H1 (cell line): ENCODE measurements around the gene MMP26. TPM values are rescaled to one million over a fixed set of nuclear protein-coding genes. Genes with fewer than 3 reads are reported as not detected.

Experiments
- CTCF ChIA-PET: fragments of 300-600 bp; sonication (Branson Sonifier 250); formaldehyde crosslinking; loops from one replicate; lab custom pipeline; 2021; ENCODE audit not compliant: partially characterized antibody; lab: Charles Lee
- POLR2A ChIA-PET: fragments of 300-600 bp; sonication (Branson Sonifier 250); formaldehyde crosslinking; loops from one replicate; lab custom pipeline; 2021; ENCODE audit warnings: inconsistent platforms; ENCODE audit not compliant: partially characterized antibody; lab: Charles Lee
- DNase-seq, 2 experiments: peaks; one replicate each; pipeline versions ENCODE4 v3.0.0 to v3.0.0-alpha.2; 2010 to 2022; ENCODE audit warnings: low spot score in 2 of 2, low read depth in 1 of 2, mixed read lengths in 1 of 2
- FAIRE-seq: peaks from 2 replicates; lab custom pipeline; 2011; peaks lifted over from hg19 to GRCh38; lab: Jason Lieb, UNC
- H2AFZ ChIP-seq: 2 replicates; pipeline ENCODE4 v1.8.1; 2012; ENCODE audit warnings: low read length, inconsistent platforms
- H2AK5ac ChIP-seq: 2 replicates; pipeline ENCODE4 v1.6.1; 2013; ENCODE audit warnings: low read depth, low read length
- H2BK120ac ChIP-seq: replicated peaks from 2 replicates; pipeline ENCODE3; 2013; ENCODE audit warnings: low read depth, low read length, inconsistent platforms
- H2BK12ac ChIP-seq: 2 replicates; pipeline ENCODE4 v1.6.1; 2013; ENCODE audit warnings: low read depth, low read length
- H2BK15ac ChIP-seq: 2 replicates; pipeline ENCODE4 v1.6.1; 2013; ENCODE audit warnings: low read length
- H2BK20ac ChIP-seq: 2 replicates; pipeline ENCODE4 v1.6.1; 2013; ENCODE audit warnings: low read length
- H2BK5ac ChIP-seq: 2 replicates; pipeline ENCODE4 v1.6.1; 2013; ENCODE audit warnings: low read depth, low read length
- H3K14ac ChIP-seq: 2 replicates; pipeline ENCODE4 v1.6.1; 2013; ENCODE audit warnings: inconsistent platforms; ENCODE audit not compliant: insufficient read length
- H3K18ac ChIP-seq: 2 replicates; pipeline ENCODE4 v1.6.1; 2013; ENCODE audit warnings: low read length; ENCODE audit errors: extremely low read depth
- H3K23ac ChIP-seq: 2 replicates; pipeline ENCODE4 v1.6.1; 2013; ENCODE audit warnings: inconsistent platforms; ENCODE audit not compliant: insufficient read length
- H3K23me2 ChIP-seq: 2 replicates; pipeline ENCODE4 v1.6.1; 2013; ENCODE audit warnings: low read depth, low read length
- H3K27ac ChIP-seq: 2 replicates; pipeline ENCODE4 v1.6.1; 2011; ENCODE audit warnings: low read depth, low read length, inconsistent platforms
- H3K27me3 ChIP-seq, 4 experiments: replicated peaks in 1 of 4; 1 replicate in 1 of 4; 2 replicates in 3 of 4; pipeline versions ENCODE4 v1.6.1 to v1.8.1; 2011 to 2013; ENCODE audit warnings: low read length in 3 of 4, mild to moderate bottlenecking in 3 of 4, inconsistent platforms in 2 of 4, mixed read lengths in 2 of 4, moderate library complexity in 1 of 4; ENCODE audit not compliant: control insufficient read depth in 3 of 4, insufficient read depth in 3 of 4; ENCODE audit errors: extremely low read depth in 1 of 4
- H3K36me3 ChIP-seq, 4 experiments: 2 replicates each; pipeline versions ENCODE4 v1.6.1 to v1.8.1; 2011 to 2013; ENCODE audit warnings: mild to moderate bottlenecking in 4 of 4, low read length in 3 of 4, moderate library complexity in 2 of 4, control low read depth in 1 of 4, inconsistent platforms in 1 of 4; ENCODE audit not compliant: insufficient read depth in 4 of 4, control insufficient read depth in 2 of 4
- H3K4ac ChIP-seq: replicated peaks from 2 replicates; pipeline ENCODE3; 2013; ENCODE audit warnings: low read length, low read depth, mixed read lengths, inconsistent platforms; ENCODE audit not compliant: insufficient read length
- H3K4me1 ChIP-seq, 4 experiments: replicated peaks in 1 of 4; 1 replicate in 1 of 4; 2 replicates in 3 of 4; pipeline versions ENCODE4 v1.6.1 to v1.8.1; 2011 to 2013; ENCODE audit warnings: low read length in 3 of 4, inconsistent platforms in 2 of 4, mixed read lengths in 1 of 4; ENCODE audit not compliant: insufficient read depth in 4 of 4, control insufficient read depth in 3 of 4
- H3K4me2 ChIP-seq, 2 experiments: 2 replicates each; pipeline versions ENCODE4 v1.6.1 to v1.8.1; 2011 to 2013; ENCODE audit warnings: low read depth in 2 of 2, low read length in 2 of 2, control low read depth in 1 of 2, inconsistent platforms in 1 of 2, mild to moderate bottlenecking in 1 of 2; ENCODE audit not compliant: insufficient read depth in 1 of 2
- H3K4me3 ChIP-seq, 4 experiments: fragments of 200-600, 300-600 bp in 1 of 4; sonication (generic), shearing (Covaris generic), sonication (Bioruptor Twin) in 1 of 4; 2 replicates each; pipeline versions ENCODE4 v1.5.1 to v1.8.1; 2011 to 2016; ENCODE audit warnings: low read length in 4 of 4, low read depth in 3 of 4, control low read depth in 2 of 4, inconsistent platforms in 2 of 4, mild to moderate bottlenecking in 2 of 4, mixed read lengths in 1 of 4, moderate library complexity in 1 of 4; ENCODE audit not compliant: insufficient read depth in 2 of 4; ENCODE audit errors: extremely low read depth in 1 of 4
- H3K56ac ChIP-seq: replicated peaks from 2 replicates; pipeline ENCODE3; 2013; ENCODE audit warnings: low read depth, mild to moderate bottlenecking, mixed read lengths, low read length, inconsistent platforms; ENCODE audit not compliant: insufficient read length
- H3K79me1 ChIP-seq: 2 replicates; pipeline ENCODE4 v1.6.1; 2013; ENCODE audit warnings: low read depth, low read length, control low read depth
- H3K79me2 ChIP-seq, 2 experiments: 2 replicates each; pipeline versions ENCODE4 v1.6.1 to v1.8.1; 2012 to 2013; ENCODE audit warnings: low read length in 2 of 2, mild to moderate bottlenecking in 2 of 2, inconsistent platforms in 1 of 2; ENCODE audit not compliant: insufficient read depth in 2 of 2, control insufficient read depth in 1 of 2
- H3K9ac ChIP-seq, 4 experiments: replicated peaks in 1 of 4; 1 replicate in 1 of 4; 2 replicates in 3 of 4; pipeline versions ENCODE4 v1.6.1 to v1.8.1; 2011 to 2013; ENCODE audit warnings: low read depth in 3 of 4, low read length in 3 of 4, control low read depth in 2 of 4, mild to moderate bottlenecking in 2 of 4, moderate library complexity in 2 of 4, inconsistent platforms in 1 of 4; ENCODE audit errors: extremely low read depth in 1 of 4
- H3K9me3 ChIP-seq, 2 experiments: 2 replicates each; pipeline versions ENCODE4 v1.6.1 to v1.8.1; 2012 to 2013; ENCODE audit warnings: mild to moderate bottlenecking in 2 of 2, moderate library complexity in 2 of 2, control low read depth in 1 of 2, inconsistent platforms in 1 of 2, low read depth in 1 of 2, low read length in 1 of 2, mixed read lengths in 1 of 2; ENCODE audit not compliant: insufficient read depth in 2 of 2
- H4K20me1 ChIP-seq, 2 experiments: replicated peaks in 1 of 2; 2 replicates each; pipeline versions ENCODE3 to v1.8.1; 2011 to 2013; ENCODE audit warnings: inconsistent platforms in 2 of 2, low read length in 2 of 2, mild to moderate bottlenecking in 1 of 2; ENCODE audit not compliant: insufficient read depth in 2 of 2, control insufficient read depth in 1 of 2
- H4K5ac ChIP-seq: 2 replicates; pipeline ENCODE4 v1.6.1; 2013; ENCODE audit warnings: low read length, low read depth, mixed read lengths, inconsistent platforms; ENCODE audit not compliant: insufficient read length
- H4K8ac ChIP-seq: 2 replicates; pipeline ENCODE4 v1.8.0; 2013; ENCODE audit warnings: mild to moderate bottlenecking, moderate library complexity, low read length, inconsistent platforms; ENCODE audit not compliant: insufficient read depth; ENCODE audit errors: extremely low read depth
- H4K91ac ChIP-seq: replicated peaks from 2 replicates; pipeline ENCODE3; 2013; ENCODE audit warnings: low read length, mixed read lengths, inconsistent platforms; ENCODE audit not compliant: insufficient read length
- BRCA1 ChIP-seq: IDR thresholded peaks from 2 replicates; pipeline ENCODE4 v1.6.1; 2012; ENCODE audit warnings: low read depth, low read length, improper control_type of control experiment
- CREB1 ChIP-seq: IDR thresholded peaks from 2 replicates; pipeline ENCODE4 v1.6.1; 2012; ENCODE audit warnings: inconsistent platforms
- E2F6 ChIP-seq: IDR thresholded peaks from 2 replicates; pipeline ENCODE4 v1.6.1; 2012; ENCODE audit warnings: inconsistent platforms
- HDAC2 ChIP-seq, 2 experiments: fragments of 300-600 bp in 1 of 2; sonication (generic) in 1 of 2; IDR thresholded peaks; 2 replicates each; pipeline ENCODE4 v1.6.1; 2011 to 2012; ENCODE audit warnings: low read depth in 2 of 2, low read length in 2 of 2, mild to moderate bottlenecking in 2 of 2, moderate library complexity in 2 of 2, borderline replicate concordance in 1 of 2, inconsistent platforms in 1 of 2
- RFX5 ChIP-seq: IDR thresholded peaks from 2 replicates; pipeline ENCODE4 v1.6.1; 2011; ENCODE audit warnings: low read depth, low read length, improper control_type of control experiment, borderline replicate concordance
- SIRT6 ChIP-seq: IDR thresholded peaks from one replicate; pipeline ENCODE4 v1.7.1; 2012; ENCODE audit warnings: low read length, inconsistent platforms
- SP2 ChIP-seq: IDR thresholded peaks from 2 replicates; pipeline ENCODE4 v1.6.1; 2012; ENCODE audit warnings: mild to moderate bottlenecking, low read length, inconsistent platforms
- WGBS, 2 experiments: shearing (Covaris generic) in 1 of 2; methylation state at CpG; one replicate each; pipeline versions ENCODE4 v1.1.6 to v1.1.7; 2013 to 2015; ENCODE audit warnings: low lambda C conversion rate in 2 of 2, mixed read lengths in 2 of 2, inconsistent platforms in 1 of 2, low coverage in 1 of 2, missing lambda C conversion rate in 1 of 2; ENCODE audit not compliant: insufficient replicate concordance in 2 of 2, insufficient coverage in 1 of 2, insufficient read length in 1 of 2; ENCODE audit errors: extremely low coverage in 1 of 2, missing lambda C conversion rate in 1 of 2; 5-methylcytosine and 5-hydroxymethylcytosine counted together
- polyA plus RNA-seq, 7 experiments: library from polyadenylated mRNA; depleted of rRNA in 3 of 7; stranded (reverse) in 5 of 7; unstranded in 2 of 7; fragments of >200 nt in 5 of 7; fragments of 200-250 nt in 2 of 7; gene quantifications; 1 replicate in 5 of 7; 2 replicates in 1 of 7; 4 replicates in 1 of 7; pipeline versions ENCODE4 v1.2.1 to v1.2.3, GENCODE V29; 2011 to 2013; ENCODE audit warnings: missing spikeins in 2 of 7, mixed read lengths in 2 of 7
- total RNA-seq: library from RNA; stranded (reverse); fragmentation: NEBNext Ultra II Directional; extraction: Animal tissue kit (Norgen Biotek cat#: 25700); gene quantifications from 2 replicates; pipeline ENCODE4 v1.2.1, GENCODE V29; 2021
- TF ChIP-seq, protein P1 (sequence below): IDR thresholded peaks from 2 replicates; pipeline ENCODE4 v1.6.1; 2012; ENCODE audit warnings: low read length, inconsistent platforms

The MMP26 gene
- total and polyA plus RNA-seq, 2 of the 8 experiments (the other 6 are each of a cell fraction or from before 2014, with no cell fraction given), result 0.06 TPM; not detected in 1

DNA sequence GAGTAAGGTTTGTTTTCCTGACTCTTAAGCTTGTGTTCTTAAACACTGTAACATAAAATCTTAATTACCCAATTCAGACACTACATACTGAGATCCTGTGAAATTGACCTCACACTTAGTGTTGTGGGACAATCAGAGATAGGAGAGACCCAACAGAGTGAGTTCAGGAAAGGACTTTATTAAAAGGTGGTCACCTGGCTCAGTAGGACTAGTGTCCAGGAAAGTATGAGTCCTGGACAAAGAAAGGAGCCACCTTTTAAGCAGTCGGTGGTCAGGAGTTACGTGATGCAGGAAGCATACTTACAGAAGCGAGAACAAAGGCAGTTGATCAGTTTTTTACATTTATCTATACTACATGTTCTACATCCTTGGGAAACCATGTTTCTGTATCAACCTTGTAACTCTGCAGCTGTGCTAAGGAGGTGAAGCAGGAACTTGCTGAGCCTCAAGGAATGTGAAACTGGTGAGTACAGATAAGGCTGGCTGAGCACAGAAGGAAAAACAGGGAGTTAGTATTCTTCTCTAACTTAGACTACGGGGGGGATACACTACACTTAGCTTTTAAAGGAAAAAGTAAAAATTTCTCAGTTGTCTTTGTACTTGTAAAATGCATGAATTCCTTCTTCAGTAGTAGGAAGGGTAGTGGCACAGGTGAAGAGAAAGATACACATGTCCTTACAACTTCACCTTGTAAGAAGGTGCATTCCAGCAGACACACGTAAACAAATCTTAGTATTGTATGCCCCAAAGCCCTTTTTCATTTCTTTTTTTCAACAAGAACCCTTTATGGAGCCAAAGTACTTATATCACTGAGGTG, 45.7 kb upstream of the MMP26 start:
- H3K79me2 ChIP-seq, result no peaks in the 10 kb centered on the region
- no peak overlapping the region for H2BK20ac ChIP-seq
- FAIRE-seq (no peak), DNase-seq (no peak)
- H2BK12ac ChIP-seq, result no peak overlapping the region
- H3K9me3 ChIP-seq, result no peaks in the 10 kb centered on the region
- no peak overlapping the region for H2BK120ac ChIP-seq
- no peak overlapping the region for H2AK5ac ChIP-seq
- H3K27ac ChIP-seq, result no peak overlapping the region
- TF ChIP-seq RFX5, result no peak
- no peak for TF ChIP-seq BRCA1
- no peak for TF ChIP-seq HDAC2 (IDR thresholded peaks at IDR 0.05; ENCODE audit: borderline replicate concordance in 1 of 2, low read depth in 2 of 2, low read length in 2 of 2)
- TF ChIP-seq, protein P1, sequence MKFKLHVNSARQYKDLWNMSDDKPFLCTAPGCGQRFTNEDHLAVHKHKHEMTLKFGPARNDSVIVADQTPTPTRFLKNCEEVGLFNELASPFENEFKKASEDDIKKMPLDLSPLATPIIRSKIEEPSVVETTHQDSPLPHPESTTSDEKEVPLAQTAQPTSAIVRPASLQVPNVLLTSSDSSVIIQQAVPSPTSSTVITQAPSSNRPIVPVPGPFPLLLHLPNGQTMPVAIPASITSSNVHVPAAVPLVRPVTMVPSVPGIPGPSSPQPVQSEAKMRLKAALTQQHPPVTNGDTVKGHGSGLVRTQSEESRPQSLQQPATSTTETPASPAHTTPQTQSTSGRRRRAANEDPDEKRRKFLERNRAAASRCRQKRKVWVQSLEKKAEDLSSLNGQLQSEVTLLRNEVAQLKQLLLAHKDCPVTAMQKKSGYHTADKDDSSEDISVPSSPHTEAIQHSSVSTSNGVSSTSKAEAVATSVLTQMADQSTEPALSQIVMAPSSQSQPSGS, result no peak
- TF ChIP-seq SP2, result no peak
- TF ChIP-seq SIRT6, result no peak
- TF ChIP-seq CREB1, result no peak
- TF ChIP-seq E2F6, result no peak
- no peak overlapping the region for H4K8ac ChIP-seq
- no peaks in the 10 kb centered on the region for H4K20me1 ChIP-seq
- H2BK5ac ChIP-seq, result no peak overlapping the region
- H3K79me1 ChIP-seq, result no peaks in the 10 kb centered on the region
- WGBS, 2 experiments, result 77% methylated on average over 5 of the region's 5 CpGs; no CpG with 5 or more reads in 1 of the 2 experiments
- H4K91ac ChIP-seq, result no peak overlapping the region
- ChIA-PET CTCF (interaction anchor here (1.4 kb wide), 1 partner anchor 14 kb away, joined by 4 read pairs; no protein-coding TSS in a partner anchor), POLR2A (no interaction called here)
- H3K14ac ChIP-seq, result no peak overlapping the region
- H2AFZ ChIP-seq, result no peak overlapping the region
- H2BK15ac ChIP-seq, result no peak overlapping the region
- no peak overlapping the region for H3K23ac ChIP-seq
- H3K4me3 ChIP-seq, result no peak overlapping the region
- no peak overlapping the region for H3K4ac ChIP-seq
- no peaks in the 10 kb centered on the region for H3K23me2 ChIP-seq
- no peak overlapping the region for H3K56ac ChIP-seq
- no peaks in the 10 kb centered on the region for H3K36me3 ChIP-seq
- no peaks in the 10 kb centered on the region; a peak in 1 of 7 replicates for H3K4me1 ChIP-seq
- H3K27me3 ChIP-seq, result no peaks in the 10 kb centered on the region; a peak in 1 of 7 replicates
- no peak overlapping the region for H3K18ac ChIP-seq
- H4K5ac ChIP-seq, result no peak overlapping the region
- no peak overlapping the region for H3K9ac ChIP-seq
- H3K4me2 ChIP-seq, result no peak overlapping the region
